ENCODE results near the gene KREMEN1. TPM values are rescaled to one million over a fixed set of nuclear protein-coding genes. Genes with fewer than 3 reads are reported as not detected.

The KREMEN1 gene
- total and polyA plus RNA-seq, 8 donors = 24.6 to 49.7 (median 33.6) TPM

DNA sequence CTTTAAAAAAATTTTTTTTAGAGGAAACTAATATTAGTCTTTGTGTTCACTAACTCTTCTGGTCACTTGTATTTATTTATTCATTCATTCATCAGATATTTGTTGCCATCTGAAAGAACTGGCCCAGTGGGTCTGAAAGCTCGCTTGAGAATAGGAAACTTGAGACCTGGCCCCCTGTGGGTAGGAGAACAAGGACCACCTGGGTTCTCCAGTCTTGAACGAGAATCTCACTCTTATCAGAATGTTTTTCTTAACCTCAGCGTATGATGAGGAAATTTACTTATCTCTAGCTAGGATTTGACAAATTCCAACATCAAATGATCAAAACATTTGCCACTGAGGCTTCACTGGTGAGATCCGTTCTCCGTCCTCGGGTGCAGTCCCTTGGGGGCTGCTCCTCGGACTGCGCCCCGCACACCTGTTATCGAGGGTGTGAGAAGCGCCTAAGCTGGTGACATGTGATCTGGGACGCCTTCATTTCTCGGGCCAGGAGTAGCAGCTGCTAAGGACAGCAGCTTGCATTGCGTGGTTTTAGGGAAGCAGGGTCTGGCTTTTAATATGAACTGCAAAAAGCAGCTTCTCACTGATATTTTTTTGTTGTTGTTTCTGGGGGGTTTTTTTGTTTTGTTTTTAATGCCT lies 17.5 kb upstream of the KREMEN1 start:
- H3K4me1 ChIP-seq = no peaks in the 10 kb centered on the region
- no peak overlapping the region for H3K27ac ChIP-seq
- H3K9me3 ChIP-seq = no peaks in the 10 kb centered on the region
- no peaks in the 10 kb centered on the region for H3K27me3 ChIP-seq
- intact Hi-C loops (cut with DNase I) = no loop called here
- DNase-seq (no peak), ATAC-seq (no peak)
- no peak overlapping the region for H3K4me3 ChIP-seq
- peaks cover 0 to 6% of the 10 kb centered on the region in 2 donors for H3K36me3 ChIP-seq
- TF ChIP-seq, protein P1, sequence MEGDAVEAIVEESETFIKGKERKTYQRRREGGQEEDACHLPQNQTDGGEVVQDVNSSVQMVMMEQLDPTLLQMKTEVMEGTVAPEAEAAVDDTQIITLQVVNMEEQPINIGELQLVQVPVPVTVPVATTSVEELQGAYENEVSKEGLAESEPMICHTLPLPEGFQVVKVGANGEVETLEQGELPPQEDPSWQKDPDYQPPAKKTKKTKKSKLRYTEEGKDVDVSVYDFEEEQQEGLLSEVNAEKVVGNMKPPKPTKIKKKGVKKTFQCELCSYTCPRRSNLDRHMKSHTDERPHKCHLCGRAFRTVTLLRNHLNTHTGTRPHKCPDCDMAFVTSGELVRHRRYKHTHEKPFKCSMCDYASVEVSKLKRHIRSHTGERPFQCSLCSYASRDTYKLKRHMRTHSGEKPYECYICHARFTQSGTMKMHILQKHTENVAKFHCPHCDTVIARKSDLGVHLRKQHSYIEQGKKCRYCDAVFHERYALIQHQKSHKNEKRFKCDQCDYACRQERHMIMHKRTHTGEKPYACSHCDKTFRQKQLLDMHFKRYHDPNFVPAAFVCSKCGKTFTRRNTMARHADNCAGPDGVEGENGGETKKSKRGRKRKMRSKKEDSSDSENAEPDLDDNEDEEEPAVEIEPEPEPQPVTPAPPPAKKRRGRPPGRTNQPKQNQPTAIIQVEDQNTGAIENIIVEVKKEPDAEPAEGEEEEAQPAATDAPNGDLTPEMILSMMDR (IDR thresholded peaks at IDR 0.05) = no peak

GRCh38 chr22:29056472-29056871 lies 16.4 kb upstream of the KREMEN1 start:
- Histone ChIP-seq H3K4me3 (no peak overlapping the region), H3K4me1 (no peaks in the 10 kb centered on the region), H3K27ac (no peak overlapping the region), H3K36me3 (no peaks in the 10 kb centered on the region), H3K9me3 (no peaks in the 10 kb centered on the region), H3K27me3 (peaks cover 0 to 7% of the 10 kb centered on the region in 2 donors)
- intact Hi-C loops (cut with DNase I) = no loop called here
- ATAC-seq (no peak), DNase-seq (no peak)
- TF ChIP-seq, protein P1 (IDR thresholded peaks at IDR 0.05) = no peak

DNA sequence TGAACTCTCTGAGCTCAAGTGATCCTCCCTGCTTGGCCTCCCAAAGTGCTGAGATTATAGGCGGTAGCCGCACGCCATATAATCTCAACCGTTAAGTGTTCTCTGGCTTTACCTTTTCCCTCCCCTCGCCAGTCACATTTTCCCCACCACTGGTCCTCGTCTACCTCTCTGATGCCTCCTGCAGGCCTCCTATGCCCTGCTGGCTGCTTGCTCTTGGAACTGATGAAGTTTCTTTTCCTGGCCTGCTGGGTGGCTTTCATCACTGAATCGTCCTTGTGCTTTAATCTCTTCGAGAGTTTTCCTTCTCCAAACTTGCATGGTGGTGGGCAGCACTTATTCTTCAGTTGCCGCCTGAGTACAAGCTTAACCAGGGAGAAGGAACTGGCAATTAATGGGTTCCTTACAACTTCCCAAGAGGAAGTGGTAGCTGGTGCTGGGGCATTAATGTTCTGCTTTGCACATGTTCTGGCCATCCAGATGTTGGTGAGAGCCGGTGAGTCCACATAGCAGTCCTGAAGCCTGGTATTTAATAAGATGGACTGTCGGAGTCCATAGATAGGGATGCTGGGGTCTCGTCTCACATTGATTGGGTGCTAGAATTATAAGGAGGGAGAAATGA lies 12.5 kb upstream of the KREMEN1 start:
- DNase-seq = no peak
- H3K4me1 ChIP-seq = no peaks in the 10 kb centered on the region
- H3K4me3 ChIP-seq = no peak overlapping the region
- ATAC-seq = no peak
- H3K9me3 ChIP-seq = no peaks in the 10 kb centered on the region
- TF ChIP-seq, protein P1 (IDR thresholded peaks at IDR 0.05) = no peak
- H3K27ac ChIP-seq = no peak overlapping the region
- no peaks in the 10 kb centered on the region for H3K36me3 ChIP-seq
- peaks cover 0 to 14% of the 10 kb centered on the region in 2 donors for H3K27me3 ChIP-seq
- intact Hi-C loops (cut with DNase I) = no loop called here

DNA sequence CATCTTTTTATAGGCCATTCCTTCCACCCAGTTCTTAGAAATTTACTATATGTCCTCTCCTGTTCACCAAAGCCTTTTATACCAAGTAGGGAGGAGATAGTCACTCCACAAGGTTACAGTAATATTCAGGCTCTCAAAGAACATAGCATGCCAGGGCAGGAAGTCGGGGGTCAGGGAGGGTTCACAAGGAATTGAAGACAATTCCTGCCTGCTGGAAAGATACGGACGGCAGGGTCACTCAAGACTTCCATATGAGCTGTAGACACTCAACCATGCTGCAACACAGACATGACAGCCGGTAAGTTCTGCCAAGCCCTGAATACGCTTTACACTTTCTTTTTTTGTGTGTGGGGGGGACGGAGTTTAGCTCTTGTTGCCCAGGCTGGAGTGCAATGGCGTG lies 11.9 kb upstream of the KREMEN1 start:
- Histone ChIP-seq H3K27me3 (peaks cover 0 to 14% of the 10 kb centered on the region in 2 donors), H3K9me3 (no peaks in the 10 kb centered on the region), H3K36me3 (no peaks in the 10 kb centered on the region), H3K4me1 (no peaks in the 10 kb centered on the region), H3K4me3 (no peak overlapping the region), H3K27ac (no peak overlapping the region)
- TF ChIP-seq, protein P1 (IDR thresholded peaks at IDR 0.05) = no peak
- ATAC-seq = no peak
- DNase-seq = no peak
- intact Hi-C loops (cut with DNase I) = no loop called here

GRCh38 chr22:29061773-29062172 lies 11.1 kb upstream of the KREMEN1 start, which contains the start of gene C22orf31:
TSS of gene C22orf31 (minus strand) at chr22:29061831. CDS start at chr22:29061792, 39 bp downstream.
- intact Hi-C loops (cut with DNase I) = no loop called here
- ATAC-seq = no peak
- Histone ChIP-seq H3K27ac (no peak within 1 kb of the TSS), H3K4me1 (no peaks in the 10 kb centered on the region), H3K9me3 (no peaks in the 10 kb centered on the region), H3K36me3 (no peaks in the 10 kb centered on the region), H3K27me3 (peaks cover 0 to 14% of the 10 kb centered on the region in 2 donors), H3K4me3 (no peak within 1 kb of the TSS)
- TF ChIP-seq, protein P1 (IDR thresholded peaks at IDR 0.05) = no peak
- no peak for DNase-seq
